ENCODE data around the gene CRMP1.

The CRMP1 gene

GRCh38 chr4:5877392-5877791, 15.5 kb downstream of the CRMP1 start:
- no peak for TF ChIP-seq CTCF (conservative IDR thresholded peaks at IDR 0.05; ENCODE audit: control insufficient read depth, insufficient read depth, low read depth, low read length)
- no peak overlapping the region for H3K4me3 ChIP-seq (ENCODE audit: control insufficient read depth, low read depth, low read length)
- no peak for DNase-seq (ENCODE audit: low read depth)

- no peak overlapping the region for H3K4me3 ChIP-seq (ENCODE audit: control insufficient read depth, low read depth, low read length)
- TF ChIP-seq CTCF (conservative IDR thresholded peaks at IDR 0.05; ENCODE audit: control insufficient read depth, insufficient read depth, low read depth, low read length): no peak
- peak; percentile 36 for DNase-seq (ENCODE audit: low read depth)
These were observed 18.0 kb downstream of the CRMP1 start for GRCh38 chr4:5874811-5875449.

GRCh38 chr4:5870701-5871100, 22.2 kb downstream of the CRMP1 start:
- no peak for DNase-seq (ENCODE audit: low read depth)
- TF ChIP-seq CTCF (conservative IDR thresholded peaks at IDR 0.05; ENCODE audit: control insufficient read depth, insufficient read depth, low read depth, low read length): no peak
- no peak overlapping the region for H3K4me3 ChIP-seq (ENCODE audit: control insufficient read depth, low read depth, low read length)

- DNase-seq (ENCODE audit: low read depth): no peak
- no peak for TF ChIP-seq CTCF (conservative IDR thresholded peaks at IDR 0.05; ENCODE audit: control insufficient read depth, insufficient read depth, low read depth, low read length)
- H3K4me3 ChIP-seq (ENCODE audit: control insufficient read depth, low read depth, low read length): no peak overlapping the region
These were observed 22.8 kb downstream of the CRMP1 start for GRCh38 chr4:5869966-5870619.

GRCh38 chr4:5867866-5868265, 25.0 kb downstream of the CRMP1 start:
- no peak for TF ChIP-seq CTCF (conservative IDR thresholded peaks at IDR 0.05; ENCODE audit: control insufficient read depth, insufficient read depth, low read depth, low read length)
- no peak overlapping the region for H3K4me3 ChIP-seq (ENCODE audit: control insufficient read depth, low read depth, low read length)
- no peak for DNase-seq (ENCODE audit: low read depth)

GRCh38 chr4:5866841-5867813, 25.8 kb downstream of the CRMP1 start:
- no peak overlapping the region for H3K4me3 ChIP-seq (ENCODE audit: control insufficient read depth, low read depth, low read length)
- DNase-seq (ENCODE audit: low read depth): no peak
- no peak for TF ChIP-seq CTCF (conservative IDR thresholded peaks at IDR 0.05; ENCODE audit: control insufficient read depth, insufficient read depth, low read depth, low read length)
